ENCODE measurements around the gene DPP7. TPM values are rescaled to one million over a fixed set of nuclear protein-coding genes. Genes with fewer than 3 reads are reported as not detected.

The DPP7 gene
- total RNA-seq, 1 experiment from 2014 or later = 291 TPM

DNA sequence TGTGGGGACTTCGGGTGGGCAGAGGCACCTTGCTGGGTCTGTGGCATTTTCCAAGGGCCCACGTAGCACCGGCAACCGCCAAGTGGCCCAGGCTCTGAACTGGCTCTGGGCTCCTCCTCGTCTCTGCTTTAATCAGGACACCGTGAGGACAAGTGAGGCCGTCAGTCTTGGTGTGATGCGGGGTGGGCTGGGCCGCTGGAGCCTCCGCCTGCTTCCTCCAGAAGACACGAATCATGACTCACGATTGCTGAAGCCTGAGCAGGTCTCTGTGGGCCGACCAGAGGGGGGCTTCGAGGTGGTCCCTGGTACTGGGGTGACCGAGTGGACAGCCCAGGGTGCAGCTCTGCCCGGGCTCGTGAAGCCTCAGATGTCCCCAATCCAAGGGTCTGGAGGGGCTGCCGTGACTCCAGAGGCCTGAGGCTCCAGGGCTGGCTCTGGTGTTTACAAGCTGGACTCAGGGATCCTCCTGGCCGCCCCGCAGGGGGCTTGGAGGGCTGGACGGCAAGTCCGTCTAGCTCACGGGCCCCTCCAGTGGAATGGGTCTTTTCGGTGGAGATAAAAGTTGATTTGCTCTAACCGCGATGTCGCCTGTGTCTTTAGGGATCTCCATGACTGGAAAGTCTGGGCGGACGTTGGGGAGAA lies 5.8 kb downstream of the DPP7 start:
- Histone ChIP-seq H3K27ac (ENCODE audit: low read depth, low read length) (no peak overlapping the region), H3K4me3 (replicated peaks in 1 of 2; ENCODE audit: low read depth in 1 of 2, low read length in 2 of 2) (no peak overlapping the region), H3K9me3 (ENCODE audit: control insufficient read depth in 1 of 2, insufficient read depth in 1 of 2, low read depth in 1 of 2, low read length in 2 of 2) (no peaks in the 10 kb centered on the region), H2AFZ (ENCODE audit: low read depth, low read length, poor library complexity, severe bottlenecking) (no peak overlapping the region), H3K9ac (ENCODE audit: low read length) (no peak overlapping the region), H3K4me1 (ENCODE audit: control insufficient read depth in 1 of 2, insufficient read depth in 2 of 2, low read length in 2 of 2) (peaks cover 0 to 9% of the 10 kb centered on the region in 2 experiments; a peak in 1 of 4 replicates), H3K9me2 (ENCODE audit: insufficient read depth) (no peaks in the 10 kb centered on the region), H3K27me3 (ENCODE audit: insufficient read depth, low read length) (no peaks in the 10 kb centered on the region), H3K79me2 (ENCODE audit: insufficient read depth, low read length) (peaks cover 18% of the 10 kb centered on the region), H3K36me3 (ENCODE audit: control insufficient read depth in 1 of 2, insufficient read depth in 2 of 2, low read length in 2 of 2) (peaks cover 8 to 51% of the 10 kb centered on the region in 2 experiments; a peak in 3 of 4 replicates), H4K20me1 (ENCODE audit: insufficient read depth) (no peaks in the 10 kb centered on the region), H3K4me2 (ENCODE audit: low read length) (no peak overlapping the region)
- RAD21 ChIA-PET (ENCODE audit: low non-redundant PET in 1 of 2, low total read pairs in 2 of 2, uncharacterized antibody in 2 of 2, unreplicated experiment in 2 of 2) = no interaction called here
- POLR2A ChIA-PET = no interaction called here
- CTCF ChIA-PET = interaction anchor here (0.9 kb wide), 1 partner anchor 41 kb away, joined by 4 read pairs; no protein-coding TSS in a partner anchor
- TF ChIP-seq CEBPB (IDR thresholded peaks at IDR 0.05; ENCODE audit: low read depth) (no peak), EZH2 (IDR thresholded peaks at IDR 0.05) (no peak)
- DNase-seq (ENCODE audit: low read depth, low spot score) (no peak), ATAC-seq (peak; percentile 18; the same call in 1 of the 2 replicates)
- BruUV-seq (replicated peaks) = no TSS peak
- intact Hi-C loops (cut with micrococcal nuclease) = no loop called here

DNA sequence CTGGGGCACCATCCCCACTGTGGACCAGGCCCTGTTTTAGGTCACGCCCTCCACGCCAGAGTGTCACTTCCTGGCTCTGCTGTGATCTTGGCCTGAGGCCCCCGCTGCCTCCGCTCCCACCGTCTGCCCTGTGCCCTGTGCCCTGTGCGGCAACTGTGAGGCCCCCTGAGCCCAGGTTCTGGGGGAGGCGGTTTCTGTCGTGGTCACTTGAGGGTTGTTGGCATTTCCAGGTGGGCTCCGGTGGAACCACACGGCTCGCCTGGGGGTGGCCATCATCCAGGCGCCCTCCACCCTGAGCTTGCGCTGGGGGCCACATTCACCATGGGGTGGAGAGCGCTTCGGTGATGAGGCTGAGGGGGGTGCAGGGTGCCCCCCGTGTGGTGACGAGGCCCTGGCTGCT lies 6.6 kb downstream of the DPP7 start:
- ChIA-PET POLR2A (no interaction called here), CTCF (no interaction called here), RAD21 (ENCODE audit: low non-redundant PET in 1 of 2, low total read pairs in 2 of 2, uncharacterized antibody in 2 of 2, unreplicated experiment in 2 of 2) (no interaction called here)
- ATAC-seq = no peak
- intact Hi-C loops (cut with micrococcal nuclease) = no loop called here
- no peaks in the 10 kb centered on the region for H3K9me2 ChIP-seq (ENCODE audit: insufficient read depth)
- H3K79me2 ChIP-seq (ENCODE audit: insufficient read depth, low read length) = peaks cover 11% of the 10 kb centered on the region; the same call in 1 of the 2 replicates
- no TSS peak for BruUV-seq (replicated peaks)
- H3K4me2 ChIP-seq (ENCODE audit: low read length) = no peak overlapping the region
- H3K9me3 ChIP-seq (ENCODE audit: control insufficient read depth in 1 of 2, insufficient read depth in 1 of 2, low read depth in 1 of 2, low read length in 2 of 2) = peaks cover 0 to 5% of the 10 kb centered on the region in 2 experiments; a peak in 1 of 4 replicates
- H3K4me3 ChIP-seq (replicated peaks in 1 of 2; ENCODE audit: low read depth in 1 of 2, low read length in 2 of 2) = no peak overlapping the region
- no peak overlapping the region for H3K9ac ChIP-seq (ENCODE audit: low read length)
- H3K4me1 ChIP-seq (ENCODE audit: control insufficient read depth in 1 of 2, insufficient read depth in 2 of 2, low read length in 2 of 2) = peaks cover 0 to 1% of the 10 kb centered on the region in 2 experiments; a peak in 1 of 4 replicates
- no peak overlapping the region for H2AFZ ChIP-seq (ENCODE audit: low read depth, low read length, poor library complexity, severe bottlenecking)
- H3K27ac ChIP-seq (ENCODE audit: low read depth, low read length) = no peak overlapping the region
- H3K36me3 ChIP-seq (ENCODE audit: control insufficient read depth in 1 of 2, insufficient read depth in 2 of 2, low read length in 2 of 2) = peaks cover 8 to 57% of the 10 kb centered on the region in 2 experiments; a peak in 3 of 4 replicates
- no peaks in the 10 kb centered on the region for H4K20me1 ChIP-seq (ENCODE audit: insufficient read depth)
- no peak for DNase-seq (ENCODE audit: low read depth, low spot score)
- TF ChIP-seq POLR2AphosphoS5 (IDR thresholded peaks at IDR 0.05; ENCODE audit: low read depth, low read length) (no peak), ZNF274 (IDR thresholded peaks at IDR 0.05; ENCODE audit: low read depth, low read length) (no peak), YY1 (IDR thresholded peaks at IDR 0.05; ENCODE audit: extremely low read depth, insufficient replicate concordance, low read depth, low read length) (no peak), SP1 (IDR thresholded peaks at IDR 0.05; ENCODE audit: low read depth) (no peak), FOSL1 (IDR thresholded peaks at IDR 0.05; ENCODE audit: low read depth) (no peak), ZBTB33 (IDR thresholded peaks at IDR 0.05; ENCODE audit: extremely low read depth, insufficient replicate concordance, low read length) (no peak), RAD21 (IDR thresholded peaks at IDR 0.05; ENCODE audit: low read depth) (no peak), CEBPB (IDR thresholded peaks at IDR 0.05; ENCODE audit: low read depth) (no peak), POLR2A (IDR thresholded peaks at IDR 0.05; ENCODE audit: borderline replicate concordance, extremely low read depth, insufficient read depth, insufficient read length) (no peak)
- no peaks in the 10 kb centered on the region for H3K27me3 ChIP-seq (ENCODE audit: insufficient read depth, low read length)
